Astrocyte (in vitro differentiated cells and primary cell): Measurements from ENCODE around the gene RIMBP2.

Experiments used
- CTCF ChIP-seq: IDR thresholded peaks from 2 replicates; pipeline ENCODE4 v1.5.1; 2011; ENCODE audit warnings: low read depth, mild to moderate bottlenecking, inconsistent platforms, low read length, moderate library complexity; ENCODE audit not compliant: insufficient read depth
- EZH2 ChIP-seq: IDR thresholded peaks from 2 replicates; pipeline ENCODE4 v1.6.1; 2012; ENCODE audit warnings: mild to moderate bottlenecking, low read length, inconsistent platforms; ENCODE audit not compliant: insufficient read depth

DNA sequence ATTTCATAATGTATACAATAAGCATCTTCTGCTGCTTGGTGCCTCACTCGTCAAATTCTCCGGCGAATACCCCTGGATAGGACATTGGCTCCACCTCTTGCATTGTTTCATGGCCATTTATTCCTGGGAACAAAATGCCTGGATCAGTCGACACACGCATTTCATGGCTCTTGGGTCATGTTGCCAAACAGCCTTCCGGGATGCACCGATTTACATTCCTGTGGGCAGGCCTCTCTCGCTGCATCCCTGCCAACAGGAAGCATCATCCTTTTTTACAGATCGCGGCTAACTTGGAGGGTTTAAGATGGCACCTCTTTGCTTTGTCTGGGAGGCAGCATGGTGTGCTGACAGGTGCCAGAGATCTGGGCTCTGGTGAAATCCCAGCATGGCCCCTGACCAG, 32.7 kb upstream of the RIMBP2 start:
- TF ChIP-seq EZH2 (no peak), CTCF (no peak)
